ENCODE data around the gene OLFM1. TPM values are rescaled to one million over a fixed set of nuclear protein-coding genes. Genes with fewer than 3 reads are reported as not detected.

OLFM1 gene
- total and polyA plus RNA-seq, 5 experiments from 2014 or later, result not detected

DNA sequence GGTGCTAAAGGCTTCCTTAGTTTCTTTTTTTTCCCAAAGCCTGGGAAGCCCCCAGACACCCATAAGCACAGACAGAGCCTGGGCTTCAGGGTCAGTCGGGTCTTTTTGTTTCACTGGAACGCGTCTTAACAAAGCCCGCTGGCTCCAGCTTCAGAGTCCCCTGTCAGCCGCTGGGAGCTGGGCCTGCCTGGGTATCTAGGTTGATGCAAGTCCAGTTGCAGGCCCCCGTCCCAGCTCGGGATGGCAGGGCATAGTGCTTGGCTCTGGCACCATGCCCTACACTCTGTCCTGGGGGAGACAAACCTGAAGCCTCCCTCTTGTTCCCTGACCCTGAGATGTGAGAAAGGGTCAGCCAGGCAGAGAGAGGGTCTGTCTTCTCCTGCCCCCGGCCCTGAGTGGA, 14.5 kb downstream of the OLFM1 start:
- Mint-ChIP-seq H3K27me3 (peaks cover 22 to 71% (median 49%) of the 10 kb centered on the region in 5 donors), H3K9me3 (peaks cover 0 to 2% (median 0%) of the 10 kb centered on the region in 9 donors), H3K4me1 (no peaks in the 10 kb centered on the region), H3K36me3 (no peaks in the 10 kb centered on the region), H3K27ac (no peak overlapping the region), H3K4me3 (no peak overlapping the region)
- DNase-seq (no peak), ATAC-seq (no peak)
- POLR2A ChIA-PET, result no interaction called here

DNA sequence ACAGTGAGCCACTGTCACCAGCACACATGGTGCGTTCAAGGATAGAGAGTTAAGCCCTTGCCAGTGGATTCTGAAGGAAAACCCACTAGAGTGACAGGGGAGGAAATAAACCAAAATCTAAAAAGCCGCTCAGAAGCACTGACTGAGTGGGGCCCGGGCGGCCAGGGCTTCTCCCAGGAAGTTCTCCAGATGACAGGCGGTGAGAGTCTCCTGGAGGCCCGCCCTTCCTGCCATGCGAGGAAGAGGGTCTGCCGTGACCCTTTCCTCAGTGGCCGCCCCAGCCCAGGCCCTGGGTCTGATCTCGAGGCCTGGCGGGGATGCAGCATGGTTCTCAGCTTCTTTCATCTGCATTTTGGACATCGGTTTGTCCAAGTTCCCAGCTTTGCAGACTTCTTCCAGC, 14.9 kb downstream of the OLFM1 start:
- peaks cover 23 to 73% (median 47%) of the 10 kb centered on the region in 5 donors for H3K27me3 Mint-ChIP-seq
- peaks cover 0 to 2% (median 0%) of the 10 kb centered on the region in 9 donors for H3K9me3 Mint-ChIP-seq
- no peaks in the 10 kb centered on the region for H3K36me3 Mint-ChIP-seq
- ATAC-seq, result no peak
- H3K27ac Mint-ChIP-seq, result no peak overlapping the region
- POLR2A ChIA-PET, result no interaction called here
- no peaks in the 10 kb centered on the region for H3K4me1 Mint-ChIP-seq
- no peak overlapping the region for H3K4me3 Mint-ChIP-seq
- no peak for DNase-seq

- Mint-ChIP-seq H3K36me3 (no peaks in the 10 kb centered on the region), H3K27ac (no peak overlapping the region), H3K4me1 (no peaks in the 10 kb centered on the region), H3K9me3 (peaks cover 0 to 2% (median 0%) of the 10 kb centered on the region in 9 donors), H3K27me3 (peaks cover 25 to 75% (median 48%) of the 10 kb centered on the region in 5 donors), H3K4me3 (no peak overlapping the region)
- ATAC-seq (no peak), DNase-seq (no peak)
- POLR2A ChIA-PET, result no interaction called here
Measured at GRCh38 chr9:135103001-135103446, 15.6 kb downstream of the OLFM1 start.

- POLR2A ChIA-PET, result no interaction called here
- no peak for DNase-seq
- Mint-ChIP-seq H3K27me3 (peaks cover 28 to 75% (median 49%) of the 10 kb centered on the region in 5 donors), H3K4me1 (peaks cover 1 to 7% (median 5%) of the 10 kb centered on the region in 4 donors), H3K27ac (no peak overlapping the region), H3K4me3 (no peak overlapping the region), H3K36me3 (no peaks in the 10 kb centered on the region), H3K9me3 (peaks cover 0 to 2% (median 0%) of the 10 kb centered on the region in 9 donors)
- ATAC-seq, result no peak
Measured at GRCh38 chr9:135103931-135104639, 16.6 kb downstream of the OLFM1 start.

DNA sequence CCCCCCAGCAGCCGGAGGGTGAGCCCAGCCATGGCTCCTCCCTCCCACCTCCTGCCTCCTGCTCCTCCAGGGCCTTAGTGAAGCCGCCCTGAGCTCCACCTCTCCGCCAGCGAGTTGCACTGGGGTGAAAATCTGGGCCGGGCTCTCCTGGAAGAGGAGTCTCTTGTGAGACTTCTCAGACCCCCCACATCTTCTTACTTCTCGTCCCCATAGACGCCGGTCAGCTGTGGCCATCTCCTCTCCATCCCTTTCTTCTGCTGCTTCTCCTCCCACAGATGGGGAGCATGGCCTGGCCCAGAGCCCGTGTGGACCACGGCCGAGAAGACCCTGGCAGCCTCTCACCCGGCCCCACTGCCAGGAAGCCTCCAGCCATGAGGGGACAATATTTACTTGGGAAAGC, 17.3 kb downstream of the OLFM1 start:
- Mint-ChIP-seq H3K4me3 (no peak overlapping the region), H3K27ac (peak overlapping the region in 1 of 10 donors; percentile 40), H3K9me3 (peaks cover 0 to 2% (median 0%) of the 10 kb centered on the region in 9 donors), H3K27me3 (peaks cover 24 to 75% (median 47%) of the 10 kb centered on the region in 5 donors), H3K36me3 (no peaks in the 10 kb centered on the region), H3K4me1 (peaks cover 3 to 10% (median 7%) of the 10 kb centered on the region in 4 donors)
- DNase-seq (no peak), ATAC-seq (no peak)
- POLR2A ChIA-PET, result no interaction called here

DNA sequence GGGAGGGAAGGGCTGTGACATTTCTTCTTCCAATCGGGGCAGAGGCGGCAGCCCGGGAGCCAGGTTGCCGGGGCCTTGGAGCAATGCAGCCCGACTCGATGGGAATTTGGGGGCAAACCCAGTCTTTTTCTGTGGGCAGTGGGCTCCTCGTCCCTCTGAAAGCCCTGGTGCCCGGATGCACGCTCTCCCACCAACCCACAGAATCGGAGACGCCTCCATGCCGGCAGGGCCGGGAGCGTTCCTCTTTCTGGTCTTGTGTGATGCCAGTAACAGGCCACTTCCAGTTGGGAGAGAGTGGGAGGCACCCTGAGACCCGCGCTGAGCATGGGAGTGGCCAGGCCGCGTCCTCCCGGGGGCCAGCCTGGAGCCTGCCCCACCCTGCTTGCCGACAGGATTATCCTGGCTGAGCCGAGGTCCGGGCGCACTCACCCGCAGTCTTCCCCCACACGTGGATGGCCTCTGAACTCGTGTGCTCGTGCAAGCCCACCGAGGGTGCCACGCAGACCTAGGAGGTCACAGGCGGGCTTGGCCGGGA, 17.8 kb downstream of the OLFM1 start:
- H3K36me3 Mint-ChIP-seq, result no peaks in the 10 kb centered on the region
- no peak for ATAC-seq

GRCh38 chr9:135105938-135106491, 18.5 kb downstream of the OLFM1 start:
- no peak for ATAC-seq

More for the DNA sequence above, 17.8 kb downstream of the OLFM1 start:
- peaks cover 3 to 10% (median 7%) of the 10 kb centered on the region in 4 donors for H3K4me1 Mint-ChIP-seq
- POLR2A ChIA-PET, result no interaction called here
- H3K4me3 Mint-ChIP-seq, result no peak overlapping the region
- H3K9me3 Mint-ChIP-seq, result peaks cover 0 to 2% (median 0%) of the 10 kb centered on the region in 9 donors
- H3K27ac Mint-ChIP-seq, result no peak overlapping the region
- no peak for DNase-seq
- H3K27me3 Mint-ChIP-seq, result peaks cover 24 to 76% (median 43%) of the 10 kb centered on the region in 5 donors

GRCh38 chr9:135106551-135107270, 19.2 kb downstream of the OLFM1 start:
- H3K36me3 Mint-ChIP-seq, result no peaks in the 10 kb centered on the region
- POLR2A ChIA-PET, result no interaction called here
- H3K27ac Mint-ChIP-seq, result no peak overlapping the region
- H3K4me3 Mint-ChIP-seq, result no peak overlapping the region
- ATAC-seq (no peak), DNase-seq (no peak)
- H3K4me1 Mint-ChIP-seq, result peaks cover 3 to 10% (median 7%) of the 10 kb centered on the region in 4 donors
- peaks cover 0 to 2% (median 0%) of the 10 kb centered on the region in 9 donors for H3K9me3 Mint-ChIP-seq
- peaks cover 20 to 68% (median 36%) of the 10 kb centered on the region in 5 donors for H3K27me3 Mint-ChIP-seq

More at GRCh38 chr9:135105938-135106491, 18.5 kb downstream of the OLFM1 start:
- Mint-ChIP-seq H3K27me3 (peaks cover 22 to 72% (median 38%) of the 10 kb centered on the region in 5 donors), H3K27ac (no peak overlapping the region), H3K9me3 (peaks cover 0 to 2% (median 0%) of the 10 kb centered on the region in 9 donors), H3K4me1 (peaks cover 3 to 10% (median 7%) of the 10 kb centered on the region in 4 donors), H3K36me3 (no peaks in the 10 kb centered on the region), H3K4me3 (no peak overlapping the region)
- DNase-seq, result no peak
- POLR2A ChIA-PET, result no interaction called here

GRCh38 chr9:135107581-135108235, 20.2 kb downstream of the OLFM1 start:
- no peak overlapping the region for H3K27ac Mint-ChIP-seq
- H3K27me3 Mint-ChIP-seq, result peaks cover 20 to 67% (median 40%) of the 10 kb centered on the region in 5 donors
- H3K4me3 Mint-ChIP-seq, result no peak overlapping the region
- POLR2A ChIA-PET, result no interaction called here
- H3K9me3 Mint-ChIP-seq, result peaks cover 0 to 2% (median 0%) of the 10 kb centered on the region in 9 donors
- ATAC-seq (no peak), DNase-seq (no peak)
- H3K4me1 Mint-ChIP-seq, result peaks cover 3 to 10% (median 7%) of the 10 kb centered on the region in 4 donors
- H3K36me3 Mint-ChIP-seq, result no peaks in the 10 kb centered on the region

DNA sequence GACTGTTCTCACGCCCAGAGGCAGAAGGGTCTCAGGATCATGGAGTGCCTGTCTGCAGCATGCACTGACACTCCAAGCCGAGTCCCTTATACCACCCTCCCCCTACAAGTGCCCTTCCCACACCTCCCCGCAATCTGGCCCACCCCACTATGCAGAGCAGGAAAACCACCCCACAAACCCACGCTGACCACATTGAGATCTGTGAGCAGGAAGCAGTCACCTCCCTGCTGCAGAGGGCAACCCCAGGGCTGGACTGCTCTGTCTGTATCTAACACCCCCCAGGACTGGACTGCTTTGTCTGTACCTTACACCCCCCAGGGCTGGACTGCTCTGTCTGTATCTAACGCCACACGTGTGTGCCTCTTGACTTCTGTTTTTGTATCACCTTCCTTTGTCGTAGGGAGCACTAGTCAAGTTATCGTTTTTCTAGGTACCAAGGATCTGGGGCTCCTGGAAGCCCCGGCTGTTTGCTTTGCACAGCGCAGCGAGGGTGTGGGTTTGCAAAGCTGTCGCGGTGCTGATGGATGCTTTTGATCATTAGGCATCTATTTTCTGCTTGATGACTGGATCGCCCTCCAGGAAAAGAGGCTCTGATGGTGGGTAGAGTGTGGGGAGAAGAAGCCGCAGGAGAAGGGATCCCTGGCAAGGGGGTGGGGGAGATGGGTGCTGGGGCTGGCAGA, 21.5 kb downstream of the OLFM1 start:
- Mint-ChIP-seq H3K36me3 (no peaks in the 10 kb centered on the region), H3K4me1 (peaks cover 3 to 10% (median 7%) of the 10 kb centered on the region in 4 donors), H3K27me3 (peaks cover 15 to 59% (median 31%) of the 10 kb centered on the region in 5 donors), H3K4me3 (no peak overlapping the region), H3K27ac (peak overlapping the region in 2 of 10 donors; percentile 1 to 41), H3K9me3 (no peaks in the 10 kb centered on the region)
- DNase-seq, result no peak
- no peak for ATAC-seq
- POLR2A ChIA-PET, result no interaction called here

DNA sequence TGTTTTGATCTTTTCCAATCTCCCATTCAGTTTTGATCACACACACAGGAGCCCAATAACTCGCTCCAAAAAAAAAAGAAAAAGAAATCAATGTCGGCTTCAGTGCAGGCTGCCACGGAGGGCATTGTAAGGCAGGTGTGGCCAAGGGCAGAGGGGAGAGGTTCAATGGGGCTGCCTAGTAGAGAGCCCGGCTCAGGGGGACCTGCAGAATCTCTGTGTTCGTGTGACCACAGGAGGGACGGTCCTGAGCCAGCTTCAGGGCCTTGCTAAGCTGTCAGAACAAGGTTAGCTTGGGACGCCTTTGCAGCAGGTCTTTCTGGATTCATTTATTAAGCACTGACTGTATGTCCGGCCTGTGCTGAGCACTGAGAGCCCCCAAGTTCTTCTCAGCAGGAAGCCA, 22.2 kb downstream of the OLFM1 start:
- DNase-seq (no peak), ATAC-seq (no peak)
- Mint-ChIP-seq H3K4me3 (no peak overlapping the region), H3K27ac (no peak overlapping the region), H3K27me3 (peaks cover 14 to 55% (median 30%) of the 10 kb centered on the region in 5 donors), H3K9me3 (no peaks in the 10 kb centered on the region), H3K36me3 (no peaks in the 10 kb centered on the region), H3K4me1 (peaks cover 3 to 10% (median 7%) of the 10 kb centered on the region in 4 donors)
- POLR2A ChIA-PET, result no interaction called here

- H3K4me1 Mint-ChIP-seq, result peaks cover 3 to 10% (median 7%) of the 10 kb centered on the region in 4 donors
- no peaks in the 10 kb centered on the region for H3K9me3 Mint-ChIP-seq
- H3K36me3 Mint-ChIP-seq, result no peaks in the 10 kb centered on the region
- no peak overlapping the region for H3K27ac Mint-ChIP-seq
- DNase-seq (no peak), ATAC-seq (no peak)
- peaks cover 14 to 49% (median 31%) of the 10 kb centered on the region in 5 donors for H3K27me3 Mint-ChIP-seq
- POLR2A ChIA-PET, result no interaction called here
- H3K4me3 Mint-ChIP-seq, result no peak overlapping the region
Measured at GRCh38 chr9:135110416-135110815, 22.9 kb downstream of the OLFM1 start.

Measured in naive thymus-derived CD8-positive, alpha-beta T cell (primary cell).